Measurements from ENCODE around the gene KPNB1. TPM values are rescaled to one million over a fixed set of nuclear protein-coding genes. Genes with fewer than 3 reads are reported as not detected.
A peak's percentile ranks its signal among the peaks of the same experiment; 100 is the strongest.

The KPNB1 gene
- total RNA-seq, 6 donors from 2014 or later, result 162 to 223 (median 175) TPM

DNA sequence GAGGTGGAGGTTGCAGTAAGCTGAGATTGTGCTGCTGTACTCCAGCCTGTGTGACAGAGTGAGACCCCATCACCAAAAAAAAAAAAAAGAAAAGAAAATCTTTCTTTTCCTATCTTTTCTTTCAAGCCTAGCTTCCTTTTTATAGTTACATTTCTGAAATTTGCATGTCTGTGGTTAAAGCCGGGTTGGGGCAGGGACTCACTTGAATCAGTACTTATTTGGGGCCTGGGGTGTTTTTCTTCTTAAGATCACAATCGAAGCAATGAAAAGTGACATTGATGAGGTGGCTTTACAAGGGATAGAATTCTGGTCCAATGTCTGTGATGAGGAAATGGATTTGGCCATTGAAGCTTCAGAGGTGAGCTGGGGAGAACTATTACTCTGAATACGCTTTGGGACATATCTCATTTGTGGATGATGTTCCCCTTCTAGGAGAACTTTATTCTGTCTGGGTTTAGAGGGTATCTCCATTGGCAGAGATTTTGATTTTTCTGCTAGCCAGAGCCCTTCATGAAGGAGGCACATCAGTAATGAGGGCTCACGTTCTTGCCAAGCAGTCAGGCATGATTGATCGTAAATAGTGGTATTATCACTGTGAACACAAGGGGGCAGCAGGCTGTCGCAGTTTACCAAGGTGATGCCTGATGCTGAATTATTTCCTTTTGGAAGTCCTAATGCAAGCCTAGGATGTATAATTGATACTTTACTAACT lies 14.3 kb downstream of the KPNB1 start:
- Histone ChIP-seq H3K4me3 (no peak overlapping the region), H3K36me3 (peaks cover 45 to 96% (median 80%) of the 10 kb centered on the region in 4 donors), H3K4me1 (peaks cover 5 to 23% (median 10%) of the 10 kb centered on the region in 4 donors), H3K27ac (peak overlapping the region in 1 of 4 donors; percentile 77), H3K27me3 (no peaks in the 10 kb centered on the region), H3K9me3 (no peaks in the 10 kb centered on the region)
- WGBS, 2 donors, result 43 to 49% methylated on average over 6 of the region's 6 CpGs
- ATAC-seq (ENCODE audit: low FRiP score in 2 of 2), result peak; percentile 75 to 79
- peak in 1 of 2 donors; percentile 46 for DNase-seq
- no peak for TF ChIP-seq EP300 (IDR thresholded peaks at IDR 0.05)
- TF ChIP-seq, protein P1, sequence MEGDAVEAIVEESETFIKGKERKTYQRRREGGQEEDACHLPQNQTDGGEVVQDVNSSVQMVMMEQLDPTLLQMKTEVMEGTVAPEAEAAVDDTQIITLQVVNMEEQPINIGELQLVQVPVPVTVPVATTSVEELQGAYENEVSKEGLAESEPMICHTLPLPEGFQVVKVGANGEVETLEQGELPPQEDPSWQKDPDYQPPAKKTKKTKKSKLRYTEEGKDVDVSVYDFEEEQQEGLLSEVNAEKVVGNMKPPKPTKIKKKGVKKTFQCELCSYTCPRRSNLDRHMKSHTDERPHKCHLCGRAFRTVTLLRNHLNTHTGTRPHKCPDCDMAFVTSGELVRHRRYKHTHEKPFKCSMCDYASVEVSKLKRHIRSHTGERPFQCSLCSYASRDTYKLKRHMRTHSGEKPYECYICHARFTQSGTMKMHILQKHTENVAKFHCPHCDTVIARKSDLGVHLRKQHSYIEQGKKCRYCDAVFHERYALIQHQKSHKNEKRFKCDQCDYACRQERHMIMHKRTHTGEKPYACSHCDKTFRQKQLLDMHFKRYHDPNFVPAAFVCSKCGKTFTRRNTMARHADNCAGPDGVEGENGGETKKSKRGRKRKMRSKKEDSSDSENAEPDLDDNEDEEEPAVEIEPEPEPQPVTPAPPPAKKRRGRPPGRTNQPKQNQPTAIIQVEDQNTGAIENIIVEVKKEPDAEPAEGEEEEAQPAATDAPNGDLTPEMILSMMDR (IDR thresholded peaks at IDR 0.05), result peak; percentile 44 to 76 (median 62)

DNA sequence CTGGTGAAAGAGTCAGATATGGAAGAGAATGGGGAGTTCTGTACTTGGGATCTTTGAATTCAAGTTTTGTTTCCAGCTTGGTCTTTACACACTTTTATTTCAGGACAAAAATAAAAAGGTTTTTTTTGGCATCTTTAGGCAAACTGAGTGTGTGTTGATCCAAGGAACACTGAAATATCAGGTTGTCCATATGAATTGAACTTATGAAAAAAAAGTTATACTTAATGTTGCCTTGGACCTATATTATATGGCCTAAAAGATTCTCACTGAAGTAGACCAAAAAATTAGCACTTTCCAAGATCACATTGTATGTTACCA lies 14.9 kb downstream of the KPNB1 start:
- no peak for TF ChIP-seq POLR2AphosphoS5 (IDR thresholded peaks at IDR 0.05)

DNA sequence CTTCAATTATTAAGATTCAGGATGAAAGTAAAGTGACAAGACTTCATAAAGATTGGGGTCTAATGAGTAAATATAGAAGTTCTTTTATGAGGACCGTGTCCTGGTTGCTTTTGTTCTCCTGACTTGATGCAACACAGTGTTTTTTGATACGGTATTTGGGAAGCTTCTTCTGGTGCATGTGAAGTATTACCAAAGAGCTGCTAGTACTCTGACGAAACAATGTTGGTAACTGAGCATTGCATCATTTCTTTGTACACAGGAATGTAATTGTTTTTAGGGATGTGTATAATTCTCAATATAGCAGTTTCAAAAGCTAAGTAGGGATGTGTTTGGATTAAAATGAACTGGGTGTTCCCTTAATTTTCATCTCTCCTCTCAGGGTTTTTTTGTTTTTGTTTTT lies 15.9 kb downstream of the KPNB1 start:
- TF ChIP-seq POLR2A (IDR thresholded peaks at IDR 0.05) (no peak), POLR2AphosphoS5 (IDR thresholded peaks at IDR 0.05) (peak in 1 of 2 donors; percentile 58)
- Histone ChIP-seq H3K9me3 (no peaks in the 10 kb centered on the region), H3K36me3 (peaks cover 41 to 96% (median 90%) of the 10 kb centered on the region in 4 donors), H3K27me3 (no peaks in the 10 kb centered on the region), H3K4me3 (no peak overlapping the region), H3K27ac (peak overlapping the region in 2 of 4 donors; percentile 36 to 77), H3K4me1 (peaks cover 0 to 9% (median 0%) of the 10 kb centered on the region in 4 donors)
- 55 to 56% methylated on average over 3 of the region's 3 CpGs for WGBS, 2 donors
- ATAC-seq (ENCODE audit: low FRiP score in 2 of 2) (no peak), DNase-seq (no peak)

More for the DNA sequence above, 14.9 kb downstream of the KPNB1 start:
- Histone ChIP-seq H3K4me1 (peaks cover 1 to 19% (median 6%) of the 10 kb centered on the region in 4 donors), H3K36me3 (peaks cover 41 to 96% (median 81%) of the 10 kb centered on the region in 4 donors), H3K4me3 (no peak overlapping the region), H3K27ac (peak overlapping the region in 2 of 4 donors; percentile 17 to 77), H3K9me3 (no peaks in the 10 kb centered on the region), H3K27me3 (no peaks in the 10 kb centered on the region)
- no peak for ATAC-seq (ENCODE audit: low FRiP score in 2 of 2)
- DNase-seq, result no peak

DNA sequence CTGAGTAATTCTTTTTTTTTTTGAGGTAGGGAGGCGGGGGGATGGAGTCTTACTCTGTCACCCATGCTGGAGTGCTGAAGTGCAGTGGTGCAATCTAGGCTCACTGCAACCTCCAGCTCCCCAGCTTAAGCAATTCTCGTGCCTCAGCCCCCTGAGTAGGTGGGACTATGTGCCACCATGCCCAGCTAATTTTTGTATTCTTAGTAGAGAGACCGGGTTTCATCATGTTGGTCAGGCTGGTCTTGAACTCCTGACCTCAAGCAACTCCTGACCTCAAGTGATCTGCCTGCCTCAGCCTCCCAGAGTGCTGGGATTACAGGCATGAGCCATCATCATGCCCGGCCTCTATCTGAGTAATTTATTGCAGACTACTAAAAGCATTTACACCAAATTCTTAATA lies 19.4 kb downstream of the KPNB1 start:
- H3K27ac ChIP-seq, result peak overlapping the region in 1 of 4 donors; percentile 74
- H3K27me3 ChIP-seq, result no peaks in the 10 kb centered on the region
- H3K9me3 ChIP-seq, result no peaks in the 10 kb centered on the region
- no peak for ATAC-seq (ENCODE audit: low FRiP score in 2 of 2)
- TF ChIP-seq, protein P1 (IDR thresholded peaks at IDR 0.05), result no peak
- no peak for TF ChIP-seq EP300 (IDR thresholded peaks at IDR 0.05)
- no peak for TF ChIP-seq POLR2A (IDR thresholded peaks at IDR 0.05)
- TF ChIP-seq POLR2AphosphoS5 (IDR thresholded peaks at IDR 0.05), result no peak
- peak in 1 of 2 donors; percentile 23 for DNase-seq
- peaks cover 0 to 8% (median 0%) of the 10 kb centered on the region in 4 donors for H3K4me1 ChIP-seq
- H3K4me3 ChIP-seq, result no peak overlapping the region
- H3K36me3 ChIP-seq, result peaks cover 58 to 96% (median 93%) of the 10 kb centered on the region in 4 donors
- 64 to 88% methylated on average over 4 of the region's 4 CpGs for WGBS, 2 donors

DNA sequence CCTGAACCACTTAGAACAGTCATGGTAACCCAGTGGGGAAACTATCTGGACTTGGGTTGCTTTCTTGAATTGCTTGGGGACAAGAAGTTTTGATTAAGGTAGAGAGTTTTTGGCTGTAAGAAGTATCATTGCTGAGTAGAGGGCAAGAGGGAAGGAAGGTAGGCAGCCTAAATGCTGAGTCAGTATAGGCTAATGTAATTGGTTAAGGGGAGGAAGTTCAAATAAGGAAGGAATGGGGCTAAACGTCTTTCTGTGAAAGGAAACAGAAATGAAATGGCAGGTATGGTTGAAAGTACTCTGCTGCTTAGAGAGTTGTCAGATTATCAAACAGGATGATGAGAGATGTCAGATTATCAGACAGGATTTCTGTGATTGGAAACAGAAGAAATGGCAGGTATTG lies 20.3 kb downstream of the KPNB1 start:
- H3K27me3 ChIP-seq, result no peaks in the 10 kb centered on the region
- no peak for TF ChIP-seq POLR2AphosphoS5 (IDR thresholded peaks at IDR 0.05)
- TF ChIP-seq EP300 (IDR thresholded peaks at IDR 0.05), result no peak
- TF ChIP-seq POLR2A (IDR thresholded peaks at IDR 0.05), result no peak
- no peak overlapping the region for H3K4me3 ChIP-seq
- 25 to 31% methylated on average over 1 of the region's 1 CpG for WGBS, 2 donors
- peak in 1 of 2 donors; percentile 51 for ATAC-seq (ENCODE audit: low FRiP score in 2 of 2)
- H3K4me1 ChIP-seq, result peaks cover 0 to 3% (median 0%) of the 10 kb centered on the region in 4 donors
- no peaks in the 10 kb centered on the region for H3K9me3 ChIP-seq
- H3K36me3 ChIP-seq, result peaks cover 63 to 98% (median 94%) of the 10 kb centered on the region in 4 donors
- H3K27ac ChIP-seq, result peak overlapping the region in 3 of 4 donors; percentile 19 to 74 (median 35)
- no peak for DNase-seq

DNA sequence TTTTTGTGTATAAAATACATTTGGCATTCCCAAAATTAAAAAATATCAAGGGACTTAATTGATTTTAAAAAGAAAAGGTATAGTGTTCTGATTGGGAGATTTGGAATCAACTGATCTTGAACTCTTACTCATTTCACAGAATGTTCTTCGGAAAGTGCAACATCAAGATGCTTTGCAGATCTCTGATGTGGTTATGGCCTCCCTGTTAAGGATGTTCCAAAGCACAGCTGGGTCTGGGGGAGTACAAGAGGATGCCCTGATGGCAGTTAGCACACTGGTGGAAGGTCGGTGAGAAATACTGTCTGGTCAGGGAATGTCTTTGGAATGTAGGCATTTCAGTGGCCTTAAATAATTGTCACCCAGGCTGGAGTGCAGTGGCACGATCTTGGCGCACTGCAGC lies 24.8 kb downstream of the KPNB1 start:
- Histone ChIP-seq H3K4me1 (no peaks in the 10 kb centered on the region), H3K27me3 (no peaks in the 10 kb centered on the region), H3K27ac (no peak overlapping the region), H3K9me3 (no peaks in the 10 kb centered on the region), H3K4me3 (no peak overlapping the region), H3K36me3 (peaks cover 80 to 100% (median 97%) of the 10 kb centered on the region in 4 donors)
- ATAC-seq (ENCODE audit: low FRiP score in 2 of 2) (no peak), DNase-seq (no peak)
- TF ChIP-seq, protein P1 (IDR thresholded peaks at IDR 0.05), result no peak
- TF ChIP-seq EP300 (IDR thresholded peaks at IDR 0.05) (no peak), POLR2AphosphoS5 (IDR thresholded peaks at IDR 0.05) (no peak), POLR2A (IDR thresholded peaks at IDR 0.05) (no peak)
- WGBS, 2 donors, result 71 to 86% methylated on average over 4 of the region's 4 CpGs
